MM.1S (cell line): ENCODE results near the gene TGM3.

Experiments
- DNase-seq: peaks from one replicate; pipeline ENCODE4 v3.0.0-alpha.2; 2015
- H2AFZ ChIP-seq: fragments of 300-600 bp; sonication (generic); 2 replicates; pipeline ENCODE4 v1.6.0; 2016; ENCODE audit warnings: antibody characterized with exemption, low read length
- H3F3A ChIP-seq: fragments of 300-600 bp; sonication (generic); 2 replicates; pipeline ENCODE4 v1.6.1; 2016; ENCODE audit warnings: mild to moderate bottlenecking, antibody characterized with exemption, low read length, moderate library complexity, mixed read lengths; ENCODE audit not compliant: insufficient read depth
- H3K27ac ChIP-seq: fragments of 300-600 bp; sonication (generic); 2 replicates; pipeline ENCODE4 v1.5.1; 2016; ENCODE audit warnings: mild to moderate bottlenecking, low read length
- H3K27me3 ChIP-seq: fragments of 300-600 bp; sonication (generic); replicated peaks from 2 replicates; pipeline ENCODE4 v1.6.0; 2016; ENCODE audit warnings: low read length; ENCODE audit not compliant: insufficient read depth
- H3K36me3 ChIP-seq: fragments of 300-600 bp; sonication (generic); replicated peaks from 2 replicates; pipeline ENCODE4 v1.6.1; 2016; ENCODE audit warnings: mild to moderate bottlenecking, low read length, mixed read lengths; ENCODE audit not compliant: insufficient read depth
- H3K4me1 ChIP-seq: fragments of 300-600 bp; sonication (generic); 2 replicates; pipeline ENCODE4 v1.6.1; 2016; ENCODE audit warnings: low read length, mixed read lengths
- H3K4me2 ChIP-seq: fragments of 300-600 bp; sonication (generic); 2 replicates; pipeline ENCODE4 v1.6.0; 2016; ENCODE audit warnings: low read depth, low read length
- H3K4me3 ChIP-seq: fragments of 300-600 bp; sonication (generic); 2 replicates; pipeline ENCODE4 v1.5.1; 2016; ENCODE audit warnings: low read length, mixed read lengths
- H3K79me2 ChIP-seq: fragments of 300-600 bp; sonication (generic); 2 replicates; pipeline ENCODE4 v1.6.1; 2016; ENCODE audit warnings: mixed run types, low read length, mixed read lengths
- H3K9ac ChIP-seq: fragments of 300-600 bp; sonication (generic); 2 replicates; pipeline ENCODE4 v1.6.1; 2016; ENCODE audit warnings: low read length, mixed read lengths
- H3K9me2 ChIP-seq: fragments of 300-600 bp; sonication (generic); replicated peaks from 2 replicates; pipeline ENCODE4 v1.6.1; 2016; ENCODE audit warnings: mild to moderate bottlenecking, low read length, mixed read lengths; ENCODE audit not compliant: insufficient read depth
- H3K9me3 ChIP-seq: fragments of 300-600 bp; sonication (generic); replicated peaks from 2 replicates; pipeline ENCODE4 v1.6.1; 2016; ENCODE audit warnings: mild to moderate bottlenecking, low read length, mixed read lengths; ENCODE audit not compliant: insufficient read depth
- H4K20me1 ChIP-seq: fragments of 300-600 bp; sonication (generic); 2 replicates; pipeline ENCODE4 v1.6.1; 2016; ENCODE audit warnings: mild to moderate bottlenecking, low read length, moderate library complexity, mixed read lengths; ENCODE audit not compliant: insufficient read depth
- CTCF ChIP-seq: fragments of 300-600 bp; sonication (generic); IDR thresholded peaks from 2 replicates; pipeline ENCODE4 v1.5.1; 2016; ENCODE audit warnings: antibody characterized with exemption, low read length, mixed read lengths
- EZH2 ChIP-seq: fragments of 300-600 bp; sonication (generic); optimal IDR thresholded peaks from 2 replicates; pipeline ENCODE3; 2017; ENCODE audit warnings: low read depth, mild to moderate bottlenecking, antibody characterized with exemption, low read length, mixed read lengths
- EZH2phosphoT487 ChIP-seq: fragments of 300-600 bp; sonication (generic); IDR thresholded peaks from 2 replicates; pipeline ENCODE4 v1.6.1; 2018; ENCODE audit warnings: antibody characterized with exemption, low read length

The TGM3 gene

DNA sequence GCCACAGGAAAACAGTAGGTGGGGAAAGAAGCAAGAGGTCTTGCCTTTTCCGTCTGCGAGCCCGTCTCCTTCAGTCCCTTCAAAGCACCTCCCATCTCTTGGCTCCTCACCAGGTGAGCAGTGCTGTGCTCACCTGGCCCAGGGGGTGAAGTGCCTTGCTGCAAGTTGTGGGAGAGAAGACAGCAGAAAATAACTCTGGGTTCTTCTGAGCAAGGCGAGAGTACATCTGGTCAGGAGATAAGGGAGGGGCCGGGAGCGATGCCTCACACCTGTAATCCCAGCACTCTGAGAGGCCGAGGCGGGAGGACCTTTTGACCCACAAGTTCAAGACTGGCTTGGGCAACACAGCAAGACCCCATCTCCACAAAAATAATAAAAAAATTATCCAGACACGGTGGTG, 35.6 kb upstream of the TGM3 start:
- Histone ChIP-seq H3K9ac (no peak overlapping the region), H3F3A (no peaks in the 10 kb centered on the region), H3K27ac (no peak overlapping the region), H3K79me2 (no peaks in the 10 kb centered on the region), H3K4me2 (no peak overlapping the region), H3K4me1 (no peaks in the 10 kb centered on the region), H4K20me1 (no peaks in the 10 kb centered on the region), H3K9me3 (no peaks in the 10 kb centered on the region), H3K27me3 (no peaks in the 10 kb centered on the region), H3K36me3 (no peaks in the 10 kb centered on the region), H3K9me2 (no peaks in the 10 kb centered on the region), H3K4me3 (no peak overlapping the region), H2AFZ (no peak overlapping the region)
- no peak for DNase-seq
- TF ChIP-seq EZH2phosphoT487 (no peak), CTCF (no peak), EZH2 (no peak)

- no peak overlapping the region for H2AFZ ChIP-seq
- H4K20me1 ChIP-seq: no peaks in the 10 kb centered on the region
- no peak overlapping the region for H3K4me3 ChIP-seq
- H3F3A ChIP-seq: no peaks in the 10 kb centered on the region
- H3K9ac ChIP-seq: no peak overlapping the region
- H3K36me3 ChIP-seq: no peaks in the 10 kb centered on the region
- no peak overlapping the region for H3K4me2 ChIP-seq
- no peaks in the 10 kb centered on the region for H3K9me3 ChIP-seq
- H3K9me2 ChIP-seq: no peaks in the 10 kb centered on the region
- TF ChIP-seq CTCF (no peak), EZH2phosphoT487 (no peak), EZH2 (no peak)
- no peak for DNase-seq
- no peak overlapping the region for H3K27ac ChIP-seq
- no peaks in the 10 kb centered on the region for H3K79me2 ChIP-seq
- H3K4me1 ChIP-seq: no peaks in the 10 kb centered on the region
- no peaks in the 10 kb centered on the region for H3K27me3 ChIP-seq
These were observed 34.7 kb upstream of the TGM3 start for GRCh38 chr20:2261046-2261485.

DNA sequence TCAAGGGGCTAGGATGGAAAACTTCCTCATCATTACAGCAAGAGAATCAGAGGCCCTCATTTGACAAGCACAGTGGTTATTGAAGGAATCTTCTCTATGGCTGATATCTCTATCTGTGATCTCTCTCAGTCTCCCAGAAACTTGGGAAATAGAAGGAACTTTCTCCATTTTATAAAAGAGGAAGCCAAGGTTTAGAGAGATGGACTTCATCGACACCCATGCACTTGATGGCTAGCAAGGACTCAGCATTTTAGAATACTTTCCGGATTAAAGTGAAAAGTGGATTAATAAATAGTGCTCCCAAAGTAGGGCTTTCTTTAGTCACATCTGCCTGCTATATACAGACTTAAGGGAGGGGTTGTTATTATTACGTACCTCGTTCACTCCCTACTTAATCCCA, 34.2 kb upstream of the TGM3 start:
- Histone ChIP-seq H4K20me1 (no peaks in the 10 kb centered on the region), H3K4me3 (no peak overlapping the region), H3K9me2 (no peaks in the 10 kb centered on the region), H3K36me3 (no peaks in the 10 kb centered on the region), H3K27me3 (no peaks in the 10 kb centered on the region), H3K27ac (no peak overlapping the region), H2AFZ (no peak overlapping the region), H3F3A (no peaks in the 10 kb centered on the region), H3K79me2 (no peaks in the 10 kb centered on the region), H3K4me2 (no peak overlapping the region), H3K9ac (no peak overlapping the region), H3K9me3 (no peaks in the 10 kb centered on the region), H3K4me1 (no peaks in the 10 kb centered on the region)
- TF ChIP-seq CTCF (no peak), EZH2phosphoT487 (no peak), EZH2 (no peak)
- no peak for DNase-seq
